Activated B cell treated with CpG ODN at 0.5 μM for 24 hours (primary cell): ENCODE results near the gene SYNJ1. TPM values are rescaled to one million over a fixed set of nuclear protein-coding genes. Genes with fewer than 3 reads are reported as not detected.
"Not testable (repeated sequence)": the region's sequence is repeated elsewhere in the genome, so short reads cannot be mapped to it uniquely, and the experiment has no call there.

Source experiments
- ATAC-seq: fragments of 200-7000 bp; cut with Tn5 transposase; one replicate; pipeline ENCODE4 v1.10.0; 2021; ENCODE audit warnings: low read depth, mild to moderate bottlenecking, moderate library complexity
- CTCF ChIA-PET: fragments of 350-600 bp; sonication (Branson Sonifier 250); formaldehyde crosslinking; loops from one replicate; lab custom pipeline; 2021; ENCODE audit warnings: antibody characterized with exemption; lab: Charles Lee
- POLR2A ChIA-PET: fragments of 350-600 bp; sonication (Branson Sonifier 250); formaldehyde crosslinking; loops from one replicate; lab custom pipeline; 2021; ENCODE audit warnings: antibody characterized with exemption; lab: Charles Lee
- DNase-seq: peaks from one replicate; pipeline ENCODE4 v3.0.0; 2022
- H3K27ac Mint-ChIP-seq: one replicate; pipeline ENCODE4 v1.8.0; 2020; ENCODE audit warnings: mixed read lengths
- H3K27me3 Mint-ChIP-seq: one replicate; pipeline ENCODE4 v1.8.0; 2021; ENCODE audit warnings: mixed read lengths
- H3K36me3 Mint-ChIP-seq: one replicate; pipeline ENCODE4 v1.8.0; 2021; ENCODE audit warnings: low read depth, mixed read lengths
- H3K4me1 Mint-ChIP-seq: one replicate; pipeline ENCODE4 v1.8.0; 2021; ENCODE audit warnings: mixed read lengths
- H3K4me3 Mint-ChIP-seq: one replicate; pipeline ENCODE4 v1.8.0; 2020; ENCODE audit warnings: mild to moderate bottlenecking, mixed read lengths
- H3K9me3 Mint-ChIP-seq: one replicate; pipeline ENCODE4 v1.8.0; 2020; ENCODE audit warnings: mixed read lengths
- intact Hi-C: fragments of 100-400 bp; cut with micrococcal nuclease; formaldehyde crosslinking; loops from one replicate; pipeline ENCODE4 v1.15.1; 2024
- total RNA-seq: library from RNA; stranded (reverse); gene quantifications from 2 replicates; pipeline ENCODE4 v1.2.3, GENCODE V29; 2022
- TF ChIP-seq, protein P1 (sequence below): fragments of 200-600 bp; IDR thresholded peaks from one replicate; pipeline ENCODE4 v1.8.0; 2022; ENCODE audit warnings: antibody characterized with exemption, mild to moderate bottlenecking

Gene SYNJ1
- total RNA-seq, 1 donor from 2014 or later, result 5.2 TPM

DNA sequence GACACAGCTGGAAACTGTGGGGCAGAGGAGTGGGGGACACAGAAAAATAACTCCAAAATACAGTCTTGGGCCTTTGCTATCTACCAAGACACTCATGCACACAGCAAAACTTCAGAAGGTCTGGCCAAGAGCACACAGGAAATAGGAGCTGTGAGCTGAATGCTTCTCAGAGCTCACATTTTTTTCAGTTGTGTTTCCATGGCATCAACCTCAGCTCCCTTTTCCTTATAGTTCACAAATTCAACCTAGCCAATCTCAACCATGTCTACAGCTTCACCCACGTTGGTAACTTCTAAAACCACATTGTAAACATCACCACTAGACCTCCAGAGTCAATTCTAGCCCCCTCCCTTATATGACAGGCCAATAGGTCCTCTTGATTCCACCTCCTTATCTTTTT, 19.6 kb upstream of the SYNJ1 start:
- H3K27me3 Mint-ChIP-seq, result no peaks in the 10 kb centered on the region
- TF ChIP-seq, protein P1, sequence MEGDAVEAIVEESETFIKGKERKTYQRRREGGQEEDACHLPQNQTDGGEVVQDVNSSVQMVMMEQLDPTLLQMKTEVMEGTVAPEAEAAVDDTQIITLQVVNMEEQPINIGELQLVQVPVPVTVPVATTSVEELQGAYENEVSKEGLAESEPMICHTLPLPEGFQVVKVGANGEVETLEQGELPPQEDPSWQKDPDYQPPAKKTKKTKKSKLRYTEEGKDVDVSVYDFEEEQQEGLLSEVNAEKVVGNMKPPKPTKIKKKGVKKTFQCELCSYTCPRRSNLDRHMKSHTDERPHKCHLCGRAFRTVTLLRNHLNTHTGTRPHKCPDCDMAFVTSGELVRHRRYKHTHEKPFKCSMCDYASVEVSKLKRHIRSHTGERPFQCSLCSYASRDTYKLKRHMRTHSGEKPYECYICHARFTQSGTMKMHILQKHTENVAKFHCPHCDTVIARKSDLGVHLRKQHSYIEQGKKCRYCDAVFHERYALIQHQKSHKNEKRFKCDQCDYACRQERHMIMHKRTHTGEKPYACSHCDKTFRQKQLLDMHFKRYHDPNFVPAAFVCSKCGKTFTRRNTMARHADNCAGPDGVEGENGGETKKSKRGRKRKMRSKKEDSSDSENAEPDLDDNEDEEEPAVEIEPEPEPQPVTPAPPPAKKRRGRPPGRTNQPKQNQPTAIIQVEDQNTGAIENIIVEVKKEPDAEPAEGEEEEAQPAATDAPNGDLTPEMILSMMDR, result no peak
- no peak for ATAC-seq
- ChIA-PET CTCF (no interaction called here), POLR2A (no interaction called here)
- no peaks in the 10 kb centered on the region for H3K4me1 Mint-ChIP-seq
- no peak for DNase-seq
- intact Hi-C loops, result no loop called here
- no peak overlapping the region for H3K4me3 Mint-ChIP-seq
- no peaks in the 10 kb centered on the region for H3K9me3 Mint-ChIP-seq
- no peak overlapping the region for H3K27ac Mint-ChIP-seq
- H3K36me3 Mint-ChIP-seq, result peaks cover 92% of the 10 kb centered on the region

DNA sequence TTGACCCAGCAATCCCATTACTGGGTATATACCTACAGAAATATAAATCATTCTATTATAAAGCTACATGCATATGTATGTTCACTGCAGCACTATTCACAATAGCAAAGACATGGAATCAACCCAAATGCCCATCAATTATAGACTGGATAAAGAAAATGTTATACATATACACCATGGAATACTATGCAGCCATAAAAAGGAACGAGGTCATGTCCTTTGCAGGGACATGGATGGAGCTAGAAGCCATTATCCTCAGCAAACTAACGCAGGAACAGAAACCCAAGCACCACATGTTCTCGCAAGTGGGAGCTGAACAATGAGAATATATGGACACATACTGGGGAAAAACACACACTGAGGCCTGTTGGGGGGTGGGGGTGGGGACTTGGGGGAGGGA, 18.9 kb upstream of the SYNJ1 start:
- DNase-seq, POLR2A ChIA-PET, H3K27ac Mint-ChIP-seq, ATAC-seq, H3K4me1 Mint-ChIP-seq, H3K9me3 Mint-ChIP-seq, intact Hi-C loops, H3K27me3 Mint-ChIP-seq, H3K4me3 Mint-ChIP-seq, CTCF ChIA-PET: not testable (repeated sequence)
- peaks cover 90% of the 10 kb centered on the region for H3K36me3 Mint-ChIP-seq

DNA sequence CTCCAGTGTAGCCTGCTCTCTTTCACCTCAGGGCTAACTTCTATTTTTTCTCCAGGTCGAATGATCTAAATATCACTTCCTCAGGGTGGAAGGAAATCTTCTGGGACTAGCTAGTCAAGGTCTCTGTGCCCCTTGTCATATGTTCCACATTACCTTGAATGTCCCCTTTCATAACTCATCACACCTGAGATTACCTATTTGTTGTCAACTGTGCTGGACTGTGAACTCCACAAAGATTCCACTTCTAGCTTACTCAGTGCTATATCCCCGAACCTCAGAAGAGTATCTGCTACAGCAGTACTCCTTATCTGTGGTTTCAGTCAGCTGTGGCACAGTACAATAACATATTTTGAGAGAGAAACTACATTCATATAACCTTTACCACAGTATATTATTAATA, 14.6 kb upstream of the SYNJ1 start:
- Mint-ChIP-seq H3K4me3 (no peak overlapping the region), H3K27ac (no peak overlapping the region), H3K36me3 (peaks cover 87% of the 10 kb centered on the region), H3K27me3 (no peaks in the 10 kb centered on the region), H3K4me1 (no peaks in the 10 kb centered on the region), H3K9me3 (no peaks in the 10 kb centered on the region)
- DNase-seq, result no peak
- ATAC-seq, result no peak
- intact Hi-C loops, result no loop called here
- TF ChIP-seq, protein P1, result no peak
- ChIA-PET POLR2A (no interaction called here), CTCF (no interaction called here)

DNA sequence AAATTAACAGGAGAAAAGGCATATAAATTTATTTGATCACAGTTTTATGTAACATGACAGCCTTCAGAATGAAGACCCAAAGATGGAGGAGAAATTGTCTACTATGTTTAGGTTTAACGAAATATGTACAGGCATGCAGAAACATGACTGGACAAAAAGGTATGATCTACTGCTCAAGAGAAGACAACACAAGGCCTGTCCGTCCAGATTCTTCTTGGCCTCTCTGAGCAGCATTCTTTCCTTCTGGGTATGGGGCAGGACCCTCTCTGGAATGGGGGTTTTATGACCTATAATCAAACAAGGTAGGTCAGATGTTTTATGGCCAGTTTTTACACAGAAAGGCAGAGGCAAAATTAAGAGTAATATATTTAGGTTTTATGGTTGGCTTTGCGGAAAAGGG, 13.5 kb upstream of the SYNJ1 start:
- Mint-ChIP-seq H3K36me3 (peaks cover 81% of the 10 kb centered on the region), H3K27me3 (no peaks in the 10 kb centered on the region), H3K4me1 (no peaks in the 10 kb centered on the region), H3K9me3 (no peaks in the 10 kb centered on the region), H3K27ac (no peak overlapping the region), H3K4me3 (no peak overlapping the region)
- ChIA-PET CTCF (no interaction called here), POLR2A (no interaction called here)
- intact Hi-C loops, result no loop called here
- ATAC-seq (no peak), DNase-seq (no peak)
- TF ChIP-seq, protein P1, result no peak

DNA sequence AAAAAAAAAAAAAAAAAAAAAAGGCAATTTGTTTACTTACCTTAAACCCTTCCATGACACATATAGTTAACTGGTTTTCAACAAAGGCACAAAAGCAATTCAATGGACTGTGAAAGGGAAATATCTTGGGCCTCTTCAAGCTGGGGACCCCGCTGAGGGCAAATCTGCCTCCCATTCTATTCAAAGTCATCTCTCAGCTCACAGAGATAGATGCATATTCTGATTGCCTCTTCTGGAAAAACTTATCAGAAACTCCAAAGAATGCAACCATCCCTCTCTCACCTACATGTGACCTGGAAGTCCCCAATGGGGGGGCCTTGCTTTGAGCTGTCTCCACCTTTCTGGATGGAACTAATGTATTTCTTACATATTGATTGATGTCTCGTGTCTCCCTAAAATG, 12.1 kb upstream of the SYNJ1 start:
- TF ChIP-seq, protein P1, result no peak
- DNase-seq (no peak), ATAC-seq (no peak)
- Mint-ChIP-seq H3K4me3 (no peak overlapping the region), H3K4me1 (no peaks in the 10 kb centered on the region), H3K36me3 (peaks cover 79% of the 10 kb centered on the region), H3K27ac (no peak overlapping the region), H3K27me3 (no peaks in the 10 kb centered on the region), H3K9me3 (no peaks in the 10 kb centered on the region)
- intact Hi-C loops, result no loop called here
- POLR2A ChIA-PET, result interaction anchor here (0.6 kb wide), 1 partner anchor 803 kb away, joined by 8 read pairs; no protein-coding TSS in a partner anchor
- CTCF ChIA-PET, result no interaction called here

DNA sequence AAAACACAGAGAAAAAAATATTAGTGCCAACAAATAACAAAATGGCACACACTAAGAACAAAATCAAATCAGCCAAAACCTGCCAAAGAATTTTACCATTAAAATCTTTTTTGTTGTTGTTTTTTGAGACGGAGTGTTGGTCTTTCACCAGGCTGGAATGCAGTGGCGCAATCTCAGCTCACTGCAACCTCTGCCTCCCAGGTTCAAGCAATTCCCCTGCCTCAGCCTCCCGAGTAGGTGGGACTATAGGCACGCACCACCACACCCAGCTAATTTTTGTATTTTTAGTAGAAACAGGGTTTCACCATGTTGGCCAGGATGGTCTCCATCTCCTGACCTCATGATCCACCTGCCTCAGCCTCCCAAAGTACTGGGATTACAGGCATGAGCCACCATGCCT, 8.3 kb upstream of the SYNJ1 start:
- H3K27me3 Mint-ChIP-seq, CTCF ChIA-PET, intact Hi-C loops, H3K4me3 Mint-ChIP-seq, ATAC-seq, DNase-seq, H3K9me3 Mint-ChIP-seq, POLR2A ChIA-PET, H3K4me1 Mint-ChIP-seq, H3K27ac Mint-ChIP-seq: not testable (repeated sequence)
- peaks cover 56% of the 10 kb centered on the region for H3K36me3 Mint-ChIP-seq
